Measurements from ENCODE around the gene COL4A2. TPM values are rescaled to one million over a fixed set of nuclear protein-coding genes. Genes with fewer than 3 reads are reported as not detected.

COL4A2 gene
- total RNA-seq, 1 donor from 2014 or later: 1,414 TPM

- Histone ChIP-seq H3K27ac (ENCODE audit: low read depth, low read length) (no peak overlapping the region), H3K4me3 (ENCODE audit: insufficient read depth, low read depth, low read length) (no peak overlapping the region), H3K9ac (ENCODE audit: low read length) (no peak overlapping the region), H3K9me3 (ENCODE audit: insufficient read depth, low read depth, low read length) (no peaks in the 10 kb centered on the region), H3K36me3 (ENCODE audit: insufficient read depth, low read length) (peaks cover 19% of the 10 kb centered on the region), H4K20me1 (ENCODE audit: insufficient read depth, low read length) (peaks cover 100% of the 10 kb centered on the region), H2AFZ (ENCODE audit: low read depth, low read length) (no peak overlapping the region), H3K4me2 (ENCODE audit: low read length) (no peak overlapping the region), H3K27me3 (ENCODE audit: insufficient read depth, low read length) (no peaks in the 10 kb centered on the region), H3K4me1 (ENCODE audit: insufficient read depth, low read length) (peaks cover 32% of the 10 kb centered on the region), H3K79me2 (ENCODE audit: insufficient read depth, low read length) (peaks cover 100% of the 10 kb centered on the region)
- FAIRE-seq (no peak), DNase-seq (ENCODE audit: low read depth) (no peak)
- no peak overlapping the region for H3K4me3 Mint-ChIP-seq (ENCODE audit: unreplicated experiment)
- TF ChIP-seq EZH2 (IDR thresholded peaks at IDR 0.05; ENCODE audit: insufficient read depth, low read length) (no peak), CTCF (IDR thresholded peaks at IDR 0.05; ENCODE audit: insufficient read depth, low read depth, low read length) (no peak)
- no peaks in the 10 kb centered on the region for H3K9me3 Mint-ChIP-seq (ENCODE audit: unreplicated experiment)
- H3K36me3 Mint-ChIP-seq (ENCODE audit: low read depth, unreplicated experiment): peaks cover 37% of the 10 kb centered on the region
- H3K4me1 Mint-ChIP-seq (ENCODE audit: low read depth, unreplicated experiment): peaks cover 60% of the 10 kb centered on the region
- no peaks in the 10 kb centered on the region for H3K27me3 Mint-ChIP-seq (ENCODE audit: low read depth, unreplicated experiment)
- no peak overlapping the region for H3K27ac Mint-ChIP-seq (ENCODE audit: unreplicated experiment)
Observed at GRCh38 chr13:110280985-110281688, 25.9 kb upstream of the COL4A2 start.

GRCh38 chr13:110281736-110282135, 25.3 kb upstream of the COL4A2 start:
- peaks cover 17% of the 10 kb centered on the region for H3K36me3 ChIP-seq (ENCODE audit: insufficient read depth, low read length)
- H3K4me3 ChIP-seq (ENCODE audit: insufficient read depth, low read depth, low read length): no peak overlapping the region
- FAIRE-seq: no peak
- no peak overlapping the region for H3K4me2 ChIP-seq (ENCODE audit: low read length)
- H2AFZ ChIP-seq (ENCODE audit: low read depth, low read length): no peak overlapping the region
- H3K9me3 ChIP-seq (ENCODE audit: insufficient read depth, low read depth, low read length): no peaks in the 10 kb centered on the region
- DNase-seq (ENCODE audit: low read depth): no peak
- Mint-ChIP-seq H3K36me3 (ENCODE audit: low read depth, unreplicated experiment) (peaks cover 37% of the 10 kb centered on the region), H3K4me1 (ENCODE audit: low read depth, unreplicated experiment) (peaks cover 59% of the 10 kb centered on the region), H3K4me3 (ENCODE audit: unreplicated experiment) (no peak overlapping the region), H3K27me3 (ENCODE audit: low read depth, unreplicated experiment) (no peaks in the 10 kb centered on the region), H3K9me3 (ENCODE audit: unreplicated experiment) (no peaks in the 10 kb centered on the region), H3K27ac (ENCODE audit: unreplicated experiment) (peak overlapping the region; percentile 8)
- no peak overlapping the region for H3K9ac ChIP-seq (ENCODE audit: low read length)
- no peaks in the 10 kb centered on the region for H3K27me3 ChIP-seq (ENCODE audit: insufficient read depth, low read length)
- H4K20me1 ChIP-seq (ENCODE audit: insufficient read depth, low read length): peaks cover 100% of the 10 kb centered on the region
- peaks cover 38% of the 10 kb centered on the region for H3K4me1 ChIP-seq (ENCODE audit: insufficient read depth, low read length)
- peaks cover 100% of the 10 kb centered on the region for H3K79me2 ChIP-seq (ENCODE audit: insufficient read depth, low read length)
- no peak for TF ChIP-seq CTCF (IDR thresholded peaks at IDR 0.05; ENCODE audit: insufficient read depth, low read depth, low read length)
- no peak for TF ChIP-seq EZH2 (IDR thresholded peaks at IDR 0.05; ENCODE audit: insufficient read depth, low read length)
- H3K27ac ChIP-seq (ENCODE audit: low read depth, low read length): no peak overlapping the region

GRCh38 chr13:110282316-110282841, 24.7 kb upstream of the COL4A2 start:
- DNase-seq (ENCODE audit: low read depth) (no peak), FAIRE-seq (no peak)
- Histone ChIP-seq H3K4me1 (ENCODE audit: insufficient read depth, low read length) (peaks cover 43% of the 10 kb centered on the region), H3K4me3 (ENCODE audit: insufficient read depth, low read depth, low read length) (no peak overlapping the region), H3K79me2 (ENCODE audit: insufficient read depth, low read length) (peaks cover 100% of the 10 kb centered on the region), H3K9ac (ENCODE audit: low read length) (no peak overlapping the region), H3K27me3 (ENCODE audit: insufficient read depth, low read length) (no peaks in the 10 kb centered on the region), H2AFZ (ENCODE audit: low read depth, low read length) (no peak overlapping the region), H4K20me1 (ENCODE audit: insufficient read depth, low read length) (peaks cover 100% of the 10 kb centered on the region), H3K27ac (ENCODE audit: low read depth, low read length) (no peak overlapping the region), H3K9me3 (ENCODE audit: insufficient read depth, low read depth, low read length) (no peaks in the 10 kb centered on the region), H3K4me2 (ENCODE audit: low read length) (no peak overlapping the region), H3K36me3 (ENCODE audit: insufficient read depth, low read length) (peaks cover 19% of the 10 kb centered on the region)
- H3K4me3 Mint-ChIP-seq (ENCODE audit: unreplicated experiment): no peak overlapping the region
- peaks cover 40% of the 10 kb centered on the region for H3K36me3 Mint-ChIP-seq (ENCODE audit: low read depth, unreplicated experiment)
- H3K9me3 Mint-ChIP-seq (ENCODE audit: unreplicated experiment): no peaks in the 10 kb centered on the region
- peaks cover 57% of the 10 kb centered on the region for H3K4me1 Mint-ChIP-seq (ENCODE audit: low read depth, unreplicated experiment)
- H3K27ac Mint-ChIP-seq (ENCODE audit: unreplicated experiment): peak overlapping the region; percentile 13
- no peaks in the 10 kb centered on the region for H3K27me3 Mint-ChIP-seq (ENCODE audit: low read depth, unreplicated experiment)
- TF ChIP-seq EZH2 (IDR thresholded peaks at IDR 0.05; ENCODE audit: insufficient read depth, low read length) (no peak), CTCF (IDR thresholded peaks at IDR 0.05; ENCODE audit: insufficient read depth, low read depth, low read length) (no peak)

All from astrocyte (in vitro differentiated cells and primary cell).